ENCODE results near the gene LIPC.
A peak's percentile ranks its signal among the peaks of the same experiment; 100 is the strongest.

The LIPC gene

DNA sequence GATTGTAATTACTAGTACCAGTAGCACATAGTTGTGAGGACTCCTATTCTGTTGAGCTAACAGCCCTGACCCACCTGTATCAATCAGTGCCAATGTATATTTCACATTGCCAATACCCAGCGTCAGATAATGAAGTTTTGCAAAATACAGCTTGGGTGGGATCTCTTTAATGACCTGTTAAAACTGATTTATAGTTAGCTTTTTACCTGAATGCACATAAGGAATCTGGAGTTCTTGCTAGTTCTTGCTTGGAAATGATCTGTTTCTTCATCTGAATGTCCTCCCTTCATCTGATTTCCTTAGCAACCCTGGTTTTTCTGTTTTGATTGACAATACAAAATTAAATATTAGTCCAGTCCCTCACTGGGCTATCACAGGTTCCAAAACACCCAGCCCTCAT, 62.8 kb downstream of the LIPC start:
- H3K4me3 ChIP-seq (replicated peaks; ENCODE audit: low read depth, low read length) = no peak overlapping the region
- TF ChIP-seq, protein P1, sequence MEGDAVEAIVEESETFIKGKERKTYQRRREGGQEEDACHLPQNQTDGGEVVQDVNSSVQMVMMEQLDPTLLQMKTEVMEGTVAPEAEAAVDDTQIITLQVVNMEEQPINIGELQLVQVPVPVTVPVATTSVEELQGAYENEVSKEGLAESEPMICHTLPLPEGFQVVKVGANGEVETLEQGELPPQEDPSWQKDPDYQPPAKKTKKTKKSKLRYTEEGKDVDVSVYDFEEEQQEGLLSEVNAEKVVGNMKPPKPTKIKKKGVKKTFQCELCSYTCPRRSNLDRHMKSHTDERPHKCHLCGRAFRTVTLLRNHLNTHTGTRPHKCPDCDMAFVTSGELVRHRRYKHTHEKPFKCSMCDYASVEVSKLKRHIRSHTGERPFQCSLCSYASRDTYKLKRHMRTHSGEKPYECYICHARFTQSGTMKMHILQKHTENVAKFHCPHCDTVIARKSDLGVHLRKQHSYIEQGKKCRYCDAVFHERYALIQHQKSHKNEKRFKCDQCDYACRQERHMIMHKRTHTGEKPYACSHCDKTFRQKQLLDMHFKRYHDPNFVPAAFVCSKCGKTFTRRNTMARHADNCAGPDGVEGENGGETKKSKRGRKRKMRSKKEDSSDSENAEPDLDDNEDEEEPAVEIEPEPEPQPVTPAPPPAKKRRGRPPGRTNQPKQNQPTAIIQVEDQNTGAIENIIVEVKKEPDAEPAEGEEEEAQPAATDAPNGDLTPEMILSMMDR (IDR thresholded peaks at IDR 0.05; ENCODE audit: low read length, missing control alignments) = no peak
- no peak for DNase-seq (ENCODE audit: low read depth)

DNA sequence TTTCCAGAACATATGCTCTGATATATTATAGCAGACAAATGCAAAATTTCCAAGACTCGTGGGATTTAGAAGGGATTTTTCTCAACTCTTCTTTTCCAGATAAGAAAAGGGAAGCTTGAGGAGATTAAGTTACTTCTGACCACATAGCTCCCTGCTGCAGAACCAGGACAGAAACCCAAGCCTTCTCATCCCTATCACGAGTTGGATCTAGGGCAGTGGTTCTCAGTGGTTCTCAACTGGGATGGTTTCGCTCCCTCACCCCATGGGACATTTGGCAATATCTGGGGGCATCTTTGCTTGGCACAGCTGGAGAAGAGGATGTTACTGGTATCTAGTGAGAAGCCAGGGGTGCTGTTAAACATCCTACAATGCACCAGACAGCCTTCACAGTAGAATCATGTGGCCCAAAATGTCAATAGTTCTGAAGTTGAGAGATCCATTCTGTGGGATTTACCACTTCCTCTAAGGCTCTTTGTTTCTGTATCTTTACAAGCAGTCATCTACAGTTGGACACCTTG, 64.2 kb downstream of the LIPC start:
- no peak for DNase-seq (ENCODE audit: low read depth)
- TF ChIP-seq, protein P1 (IDR thresholded peaks at IDR 0.05; ENCODE audit: low read length, missing control alignments) = no peak

DNA sequence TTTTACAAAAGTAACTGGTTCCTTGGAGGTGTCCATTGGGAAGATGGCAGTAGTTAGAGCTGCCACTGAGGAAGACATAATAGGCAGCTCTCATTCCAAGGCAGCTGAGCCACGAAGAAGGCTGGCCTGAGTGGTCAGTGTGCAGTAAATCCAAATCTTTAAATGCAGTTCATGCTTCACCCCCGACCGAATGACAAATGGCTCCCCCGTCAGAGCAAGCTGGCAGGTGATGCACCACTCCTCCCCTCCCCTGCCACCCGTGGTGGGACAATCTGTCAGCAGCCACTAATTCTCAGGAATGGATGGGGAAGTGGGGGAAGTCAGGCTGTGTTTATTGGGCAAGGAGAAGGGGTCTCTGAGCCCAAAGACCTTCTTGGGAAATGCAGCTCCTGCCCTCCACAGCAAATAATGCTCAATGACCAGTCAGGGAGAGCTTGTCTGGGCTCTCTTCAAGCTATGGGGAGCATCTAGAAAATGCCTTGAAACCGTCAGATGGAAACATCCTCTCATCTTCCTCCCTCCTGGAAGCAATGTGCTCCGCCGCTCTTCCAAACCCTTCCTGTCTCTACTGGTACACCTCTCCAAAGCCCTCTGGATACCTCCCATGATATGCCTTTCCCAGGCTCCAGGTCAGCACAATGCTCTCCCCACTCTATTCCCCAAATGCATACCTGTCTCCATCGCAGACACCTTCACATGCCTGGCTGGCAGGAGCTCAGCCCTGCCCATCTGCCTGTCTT, 65.4 kb downstream of the LIPC start:
- DNase-seq (ENCODE audit: low read depth) = no peak
- no peak overlapping the region for H3K4me3 ChIP-seq (replicated peaks; ENCODE audit: low read depth, low read length)
- TF ChIP-seq, protein P1 (IDR thresholded peaks at IDR 0.05; ENCODE audit: low read length, missing control alignments) = no peak

More for the DNA sequence above, 64.2 kb downstream of the LIPC start:
- H3K4me3 ChIP-seq (replicated peaks; ENCODE audit: low read depth, low read length) = no peak overlapping the region

DNA sequence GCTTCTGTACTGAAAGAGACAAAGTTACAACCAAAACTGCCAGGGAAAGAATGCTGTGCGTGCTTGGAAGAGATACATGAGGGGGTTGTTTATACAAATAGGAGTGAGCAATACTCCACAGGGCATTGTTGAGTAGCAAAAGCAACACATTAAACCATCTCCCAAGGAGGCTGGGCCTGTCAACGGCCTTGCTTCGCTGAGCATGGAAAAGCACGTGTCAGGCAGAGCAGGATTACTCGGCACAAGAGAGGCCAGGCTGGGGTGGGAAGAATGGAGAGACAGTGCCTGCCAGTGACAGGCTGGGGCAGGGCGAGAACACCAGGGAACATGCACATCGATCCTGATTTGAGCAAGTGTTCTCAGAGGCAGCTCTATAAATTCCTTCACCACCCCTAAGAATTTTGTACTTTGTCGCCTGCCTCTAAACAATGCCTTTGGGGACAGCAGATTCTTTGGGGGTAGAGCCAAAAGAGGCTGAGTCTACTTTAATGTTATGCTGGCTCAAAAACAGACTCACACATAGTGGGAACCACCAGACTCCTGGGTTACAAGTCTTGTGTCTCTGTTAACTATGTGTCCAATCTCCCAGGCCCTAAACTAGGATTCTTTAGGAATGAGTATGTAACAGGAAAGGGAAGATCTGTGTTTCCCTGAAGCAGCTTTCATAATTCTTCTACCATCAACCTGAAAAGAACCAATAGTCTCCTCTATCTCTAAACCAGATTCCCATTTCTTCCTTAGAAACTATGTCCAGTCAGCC, 67.2 kb downstream of the LIPC start:
- TF ChIP-seq, protein P1 (IDR thresholded peaks at IDR 0.05; ENCODE audit: low read length, missing control alignments) = no peak
- peak; percentile 66 for DNase-seq (ENCODE audit: low read depth)

DNA sequence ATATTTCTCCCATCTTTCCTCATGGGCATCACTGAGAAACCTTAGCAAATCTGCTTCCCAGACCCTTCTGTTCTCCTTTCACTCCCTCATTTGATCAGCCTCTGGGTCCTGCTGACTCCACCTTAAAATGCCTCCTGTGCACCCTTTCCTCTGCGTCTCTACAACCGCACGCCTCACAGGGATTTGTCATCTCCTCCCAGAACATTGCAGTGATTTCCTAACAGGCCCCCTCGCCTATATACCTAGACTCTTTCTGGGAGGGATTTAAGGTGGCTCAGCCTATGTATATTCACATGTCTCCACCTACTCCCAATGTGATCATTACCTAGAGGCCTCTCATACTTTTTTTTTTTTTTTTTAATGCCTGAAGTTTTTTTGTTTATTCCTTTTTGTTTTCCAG, 69.2 kb downstream of the LIPC start:
- TF ChIP-seq, protein P1 (IDR thresholded peaks at IDR 0.05; ENCODE audit: low read length, missing control alignments) = no peak
- DNase-seq (ENCODE audit: low read depth) = no peak
- H3K4me3 ChIP-seq (replicated peaks; ENCODE audit: low read depth, low read length) = no peak overlapping the region

More for the DNA sequence above, 67.2 kb downstream of the LIPC start:
- H3K4me3 ChIP-seq (replicated peaks; ENCODE audit: low read depth, low read length) = no peak overlapping the region

DNA sequence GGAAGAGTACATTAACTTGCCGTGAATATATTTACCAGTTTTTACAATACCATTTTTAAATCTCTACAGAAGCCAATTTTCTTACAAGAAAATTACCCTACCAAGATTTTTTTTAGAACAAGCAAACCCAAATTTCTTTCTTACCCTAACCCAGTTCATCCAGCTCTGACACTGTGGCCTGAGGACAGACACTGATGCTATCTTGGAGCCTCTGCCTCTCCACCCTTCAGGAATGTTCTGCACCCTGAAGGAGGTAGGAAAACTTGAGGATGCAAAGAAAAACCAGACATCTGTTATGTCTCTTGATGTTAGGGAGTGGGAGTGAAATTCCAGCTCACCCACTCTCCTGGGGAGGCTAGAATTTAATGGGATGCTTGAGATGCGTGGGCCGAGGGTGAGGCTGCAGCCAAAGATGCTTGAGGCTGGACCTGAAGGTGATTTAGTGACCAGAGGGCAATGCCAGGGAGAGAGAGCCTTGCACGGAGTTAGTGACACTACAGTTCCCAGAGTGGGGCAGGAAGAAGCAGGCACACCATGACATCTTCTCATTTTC, 69.9 kb downstream of the LIPC start:
- TF ChIP-seq, protein P1 (IDR thresholded peaks at IDR 0.05; ENCODE audit: low read length, missing control alignments) = no peak
- no peak for DNase-seq (ENCODE audit: low read depth)
- no peak overlapping the region for H3K4me3 ChIP-seq (replicated peaks; ENCODE audit: low read depth, low read length)
